Heart left ventricle (tissue), 16 donors: ENCODE results near the gene TRIM14. TPM values are rescaled to one million over a fixed set of nuclear protein-coding genes. Genes with fewer than 3 reads are reported as not detected.

ENCODE experiments used
- ATAC-seq, 4 donors: fragments of 200-7000 bp; cut with Tn5 transposase; one replicate each; pipeline ENCODE4 v1.9.1; 2020 to 2022; ENCODE audit warnings: moderate library complexity in 4 of 4, mild to moderate bottlenecking in 3 of 4, moderate number of reproducible peaks in 1 of 4
- DNase-seq, 5 donors: peaks; one replicate each; pipeline ENCODE4 v3.0.0-alpha.2; 2020
- H3K27ac ChIP-seq, 12 donors: fragments of 200-600 bp; sonication (generic) in 4 of 12; one replicate each; pipeline versions ENCODE4 v1.5.0 to v1.8.0; 2016 to 2022; ENCODE audit warnings: mild to moderate bottlenecking in 2 of 12
- H3K27me3 ChIP-seq, 9 donors: fragments of 200-600 bp; sonication (generic) in 2 of 9; one replicate each; pipeline versions ENCODE4 v1.5.1 to v1.8.0; 2016 to 2022; ENCODE audit warnings: mild to moderate bottlenecking in 3 of 9
- H3K36me3 ChIP-seq, 9 donors: fragments of 200-600 bp; sonication (generic) in 2 of 9; one replicate each; pipeline versions ENCODE4 v1.5.0 to v1.8.0; 2018 to 2022; ENCODE audit warnings: mild to moderate bottlenecking in 2 of 9
- H3K4me1 ChIP-seq, 12 donors: fragments of 200-600 bp; sonication (generic) in 4 of 12; one replicate each; pipeline versions ENCODE4 v1.5.0 to v1.8.0; 2016 to 2022; ENCODE audit warnings: mild to moderate bottlenecking in 3 of 12
- H3K4me3 ChIP-seq, 12 donors: fragments of 200-600 bp; sonication (generic) in 4 of 12; one replicate each; pipeline versions ENCODE4 v1.5.0 to v1.8.0; 2017 to 2022; ENCODE audit warnings: mild to moderate bottlenecking in 9 of 12, moderate library complexity in 4 of 12
- H3K9me3 ChIP-seq, 12 donors: fragments of 200-600 bp; sonication (generic) in 4 of 12; one replicate each; pipeline versions ENCODE4 v1.5.0 to v1.8.0; 2016 to 2022; ENCODE audit warnings: mild to moderate bottlenecking in 1 of 12
- CTCF ChIP-seq, 12 donors: fragments of 200-600 bp; sonication (generic) in 4 of 12; IDR thresholded peaks; one replicate each; pipeline versions ENCODE4 v1.5.0 to v1.8.0; 2018 to 2022; ENCODE audit warnings: antibody characterized with exemption in 12 of 12, mild to moderate bottlenecking in 5 of 12
- POLR2A ChIP-seq, 2 donors: fragments of 450-650 bp; IDR thresholded peaks; one replicate each; pipeline ENCODE4 v1.6.1; 2017; ENCODE audit warnings: antibody characterized with exemption in 2 of 2, mild to moderate bottlenecking in 2 of 2, moderate library complexity in 2 of 2
- WGBS, 4 donors: extraction: QIAGEN DNeasy Blood & Tissue Kit in 2 of 4; methylation state at CpG; one replicate each; pipeline versions ENCODE4 v1.1.5 to v1.1.7; 2013 to 2018; 5-methylcytosine and 5-hydroxymethylcytosine counted together
- intact Hi-C, 10 donors: fragments of 100-400 bp; cut with DNase I; formaldehyde crosslinking; loops; one replicate each; pipeline versions ENCODE4 v1.11.1 to v1.14.2; 2022
- polyA plus RNA-seq, 2 donors: library from polyadenylated mRNA; stranded (reverse); fragments of 200-250 nt; gene quantifications; one replicate each; pipeline ENCODE4 v1.2.3, GENCODE V29; 2013
- total RNA-seq, 9 donors: library from RNA; depleted of rRNA in 2 of 9; stranded (reverse); fragments of >200 nt in 2 of 9; fragmentation: NEBNext Ultra II Directional in 3 of 9; extraction: Animal tissue kit (Norgen Biotek cat#: 25700) in 3 of 9; gene quantifications; one replicate each; pipeline versions ENCODE4 v1.1.0 to v1.2.4, GENCODE V29; 2016 to 2023
- donor health status: ischemic (EF 13 %, LVEDD 7.1; RV severe dilation, severe dysfunction).
- donor health status: healthy with polysubstance abuse.
- donor health status: DM: no; HTN: yes; CAD: no.
- donor health status: DM: no; HTN: no; CAD: no.
- donor health status: ischemic (EF 25% LVEDD 6.9; RV normal size, moderate dysfunction).
- donor health status: ischemic (EF 25% LVEDD 5.7; RV mildly dilated, moderate dysfunction).
- donor health status: healthy.
- donor health status: DM: yes; HTN: yes; CAD: no.
- donor health status: ischemic (EF 35%, LVEDD 5.7; RV mildly dilated, moderate dysfunction).
- donor health status: nonischemic (EF 11% LVEDD 7.7; RV severe dilation, severe dysfunction).
- donor health status: DM: yes; HTN: yes; CAD: no.
- donor health status: PGD.
- donor health status: ischemic (EF 29% LVEDD 5.4; RV normal size, mild dysfunction).
- donor health status: nonischemic (EF 23%, LVEDD 6.1; RV moderate dilation, normal function).

The TRIM14 gene
- total and polyA plus RNA-seq, 11 donors: 0.89 to 20.8 (median 1.9) TPM

GRCh38 chr9:98037357-98037756 lies 81.7 kb downstream of the TRIM14 start:
- TF ChIP-seq POLR2A (IDR thresholded peaks at IDR 0.05) (no peak), CTCF (IDR thresholded peaks at IDR 0.05) (no peak)
- Histone ChIP-seq H3K4me1 (peaks cover 0 to 22% (median 13%) of the 10 kb centered on the region in 12 donors), H3K36me3 (no peaks in the 10 kb centered on the region), H3K9me3 (no peaks in the 10 kb centered on the region), H3K27ac (peak overlapping the region in 10 of 12 donors; percentile 21 to 74 (median 52)), H3K4me3 (no peak overlapping the region), H3K27me3 (no peaks in the 10 kb centered on the region)
- peak; percentile 61 to 92 (median 88) for ATAC-seq
- intact Hi-C loops: loop anchor here in 1 of 10 donors (10.0 kb wide), 1 partner anchor 53 kb away; the partner anchor contains the start of gene ANP32B
- DNase-seq: peak in 4 of 5 donors; percentile 46 to 73 (median 57)

GRCh38 chr9:98034593-98035546 lies 84.2 kb downstream of the TRIM14 start:
- H3K4me3 ChIP-seq: peak overlapping the region in 6 of 12 donors; percentile 15 to 31 (median 30)
- no peaks in the 10 kb centered on the region for H3K9me3 ChIP-seq
- peaks cover 0 to 22% (median 13%) of the 10 kb centered on the region in 12 donors for H3K4me1 ChIP-seq
- H3K27ac ChIP-seq: no peak overlapping the region
- TF ChIP-seq POLR2A (IDR thresholded peaks at IDR 0.05) (no peak), CTCF (IDR thresholded peaks at IDR 0.05) (peak; percentile 72 to 92 (median 86))
- ATAC-seq (peak; percentile 70 to 91 (median 88)), DNase-seq (peak; percentile 81 to 88 (median 83))
- intact Hi-C loops: loop anchor here in 9 of 10 donors (1.0 to 10.0 kb wide), 9 partner anchors 43 to 113 kb away; partner anchors contain the start of genes TRMO (in 5 of the 9) and ANP32B (in 4 of the 9)
- H3K36me3 ChIP-seq: no peaks in the 10 kb centered on the region
- 39 to 47% (median 43%) methylated on average over 18 to 20 of the region's 20 CpGs for WGBS, 4 donors
- H3K27me3 ChIP-seq: no peaks in the 10 kb centered on the region

- WGBS, 4 donors: 81 to 93% (median 90%) methylated on average over 1 of the region's 1 CpG
- TF ChIP-seq POLR2A (IDR thresholded peaks at IDR 0.05): no peak
- TF ChIP-seq CTCF (IDR thresholded peaks at IDR 0.05): no peak
- intact Hi-C loops: loop anchor here in 6 of 10 donors (2.0 to 10.0 kb wide), 5 partner anchors 40 to 110 kb away; partner anchors contain the start of genes TRMO (in 2 of the 6) and ANP32B (in 1 of the 6)
Observed at GRCh38 chr9:98031935-98032334, 87.1 kb downstream of the TRIM14 start.

GRCh38 chr9:98031169-98031568 lies 87.9 kb downstream of the TRIM14 start:
- no peaks in the 10 kb centered on the region for H3K36me3 ChIP-seq
- H3K9me3 ChIP-seq: no peaks in the 10 kb centered on the region
- DNase-seq: no peak
- intact Hi-C loops: loop anchor here in 5 of 10 donors (5.0 to 10.0 kb wide), 4 partner anchors 39 to 109 kb away; partner anchors contain the start of genes TRMO (in 2 of the 5) and ANP32B (in 1 of the 5)
- H3K4me3 ChIP-seq: no peak overlapping the region
- TF ChIP-seq POLR2A (IDR thresholded peaks at IDR 0.05) (no peak), CTCF (IDR thresholded peaks at IDR 0.05) (no peak)
- no peaks in the 10 kb centered on the region for H3K27me3 ChIP-seq
- peaks cover 0 to 7% (median 4%) of the 10 kb centered on the region in 12 donors for H3K4me1 ChIP-seq
- no peak for ATAC-seq
- H3K27ac ChIP-seq: no peak overlapping the region

More at GRCh38 chr9:98031935-98032334, 87.1 kb downstream of the TRIM14 start:
- Histone ChIP-seq H3K9me3 (no peaks in the 10 kb centered on the region), H3K4me3 (no peak overlapping the region), H3K27me3 (no peaks in the 10 kb centered on the region), H3K36me3 (no peaks in the 10 kb centered on the region), H3K4me1 (peaks cover 0 to 9% (median 5%) of the 10 kb centered on the region in 12 donors), H3K27ac (no peak overlapping the region)
- no peak for DNase-seq
- ATAC-seq: no peak
